Sigmoid colon (tissue), 3 donors: ENCODE results near the gene SERTAD1.

Source experiments
- POLR2A ChIP-seq, 2 donors: fragments of 450-650 bp; IDR thresholded peaks; one replicate each; pipeline ENCODE4 v1.6.1; 2016; ENCODE audit warnings: antibody characterized with exemption in 2 of 2, mild to moderate bottlenecking in 2 of 2, moderate library complexity in 2 of 2
- TF ChIP-seq, protein P1 (sequence below), 4 experiments: fragments of 450-650 bp in 3 of 4; fragments of 200-600 bp in 1 of 4; IDR thresholded peaks; one replicate each; pipeline ENCODE4 v1.5.1; 2016 to 2019; ENCODE audit warnings: antibody characterized with exemption in 4 of 4, mild to moderate bottlenecking in 3 of 4, moderate library complexity in 2 of 4

DNA sequence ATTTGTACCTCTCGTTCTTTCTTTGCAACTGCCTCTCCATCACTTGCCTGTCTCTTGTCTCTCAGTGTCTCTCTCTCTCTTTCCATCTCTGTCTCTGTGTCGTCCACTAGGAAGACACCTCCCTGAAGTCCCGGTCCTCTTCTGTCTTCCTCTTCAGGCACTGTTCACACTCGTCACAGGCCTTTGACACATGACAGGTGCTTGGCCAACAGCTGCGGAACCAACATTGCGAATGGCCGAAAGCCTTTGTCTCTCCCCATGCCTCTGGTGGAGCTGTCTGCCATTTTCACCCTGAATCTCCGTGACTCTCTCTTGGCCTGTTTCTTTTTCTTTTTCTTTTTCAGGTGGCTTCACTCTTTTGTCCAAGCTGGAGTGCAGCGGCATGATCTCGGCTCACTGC is 38.6 kb downstream of the SERTAD1 start:
- no peak for TF ChIP-seq POLR2A (IDR thresholded peaks at IDR 0.05)
- TF ChIP-seq, protein P1, sequence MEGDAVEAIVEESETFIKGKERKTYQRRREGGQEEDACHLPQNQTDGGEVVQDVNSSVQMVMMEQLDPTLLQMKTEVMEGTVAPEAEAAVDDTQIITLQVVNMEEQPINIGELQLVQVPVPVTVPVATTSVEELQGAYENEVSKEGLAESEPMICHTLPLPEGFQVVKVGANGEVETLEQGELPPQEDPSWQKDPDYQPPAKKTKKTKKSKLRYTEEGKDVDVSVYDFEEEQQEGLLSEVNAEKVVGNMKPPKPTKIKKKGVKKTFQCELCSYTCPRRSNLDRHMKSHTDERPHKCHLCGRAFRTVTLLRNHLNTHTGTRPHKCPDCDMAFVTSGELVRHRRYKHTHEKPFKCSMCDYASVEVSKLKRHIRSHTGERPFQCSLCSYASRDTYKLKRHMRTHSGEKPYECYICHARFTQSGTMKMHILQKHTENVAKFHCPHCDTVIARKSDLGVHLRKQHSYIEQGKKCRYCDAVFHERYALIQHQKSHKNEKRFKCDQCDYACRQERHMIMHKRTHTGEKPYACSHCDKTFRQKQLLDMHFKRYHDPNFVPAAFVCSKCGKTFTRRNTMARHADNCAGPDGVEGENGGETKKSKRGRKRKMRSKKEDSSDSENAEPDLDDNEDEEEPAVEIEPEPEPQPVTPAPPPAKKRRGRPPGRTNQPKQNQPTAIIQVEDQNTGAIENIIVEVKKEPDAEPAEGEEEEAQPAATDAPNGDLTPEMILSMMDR (IDR thresholded peaks at IDR 0.05), result no peak
